H9 (cell line): ENCODE data around the gene TSR1. TPM values are rescaled to one million over a fixed set of nuclear protein-coding genes. Genes with fewer than 3 reads are reported as not detected.

ENCODE experiments used
- DNase-seq: peaks from one replicate; pipeline ENCODE4 v3.0.0-alpha.2; 2017
- H2AFZ ChIP-seq: one replicate; pipeline ENCODE4 v1.6.1; 2013; ENCODE audit warnings: mild to moderate bottlenecking, low read length, control low read depth, moderate library complexity
- H2AK5ac ChIP-seq: 2 replicates; pipeline ENCODE4 v1.6.1; 2013; ENCODE audit warnings: low read length, control low read depth, mixed read lengths; ENCODE audit not compliant: insufficient read length
- H2BK120ac ChIP-seq: one replicate; pipeline ENCODE4 v1.6.1; 2013; ENCODE audit warnings: low read depth, mild to moderate bottlenecking, low read length, control low read depth, inconsistent platforms; ENCODE audit not compliant: poor library complexity, severe bottlenecking
- H2BK12ac ChIP-seq: 2 replicates; pipeline ENCODE4 v1.6.1; 2013; ENCODE audit warnings: low read length, control low read depth, mixed read lengths, low read depth; ENCODE audit not compliant: insufficient read length
- H2BK15ac ChIP-seq: 2 replicates; pipeline ENCODE4 v1.6.1; 2013; ENCODE audit warnings: low read depth, low read length, control low read depth
- H2BK20ac ChIP-seq: one replicate; pipeline ENCODE4 v1.6.1; 2013; ENCODE audit warnings: low read depth, mild to moderate bottlenecking, low read length, control low read depth, inconsistent platforms; ENCODE audit not compliant: poor library complexity, severe bottlenecking
- H2BK5ac ChIP-seq: 2 replicates; pipeline ENCODE4 v1.6.1; 2013; ENCODE audit warnings: low read length, control low read depth, mixed read lengths; ENCODE audit not compliant: insufficient read length
- H3K14ac ChIP-seq: 2 replicates; pipeline ENCODE4 v1.6.1; 2013; ENCODE audit warnings: low read length, control low read depth; ENCODE audit not compliant: insufficient read depth
- H3K18ac ChIP-seq: 2 replicates; pipeline ENCODE4 v1.6.1; 2013; ENCODE audit warnings: low read depth, mild to moderate bottlenecking, mixed read lengths, low read length, control low read depth; ENCODE audit not compliant: insufficient read length
- H3K23ac ChIP-seq: 2 replicates; pipeline ENCODE4 v1.6.1; 2013; ENCODE audit warnings: low read length, control low read depth, mixed read lengths, low read depth; ENCODE audit not compliant: insufficient read length
- H3K23me2 ChIP-seq: 2 replicates; pipeline ENCODE4 v1.6.1; 2013; ENCODE audit warnings: low read depth, mild to moderate bottlenecking, mixed read lengths, low read length, control low read depth; ENCODE audit not compliant: insufficient read length, poor library complexity, severe bottlenecking
- H3K27ac ChIP-seq: 2 replicates; pipeline ENCODE4 v1.5.1; 2013; ENCODE audit warnings: low read length, control low read depth, mixed read lengths, low read depth; ENCODE audit not compliant: insufficient read length
- H3K27me3 ChIP-seq: 2 replicates; pipeline ENCODE4 v1.6.1; 2013; ENCODE audit warnings: low read length, control low read depth, inconsistent platforms; ENCODE audit not compliant: insufficient read depth
- H3K4ac ChIP-seq: 2 replicates; pipeline ENCODE4 v1.6.1; 2013; ENCODE audit warnings: low read depth, mild to moderate bottlenecking, control low read depth, inconsistent platforms, low read length, moderate library complexity
- H3K4me1 ChIP-seq: 2 replicates; pipeline ENCODE4 v1.6.1; 2013; ENCODE audit warnings: low read length, control low read depth, inconsistent platforms; ENCODE audit not compliant: insufficient read depth
- H3K4me2 ChIP-seq: 2 replicates; pipeline ENCODE4 v1.6.1; 2013; ENCODE audit warnings: low read length, control low read depth, mixed read lengths; ENCODE audit not compliant: insufficient read length, insufficient read depth
- H3K56ac ChIP-seq: 2 replicates; pipeline ENCODE4 v1.6.1; 2013; ENCODE audit warnings: low read depth, mild to moderate bottlenecking, mixed read lengths, low read length, control low read depth; ENCODE audit not compliant: insufficient read length
- H3K79me1 ChIP-seq: 2 replicates; pipeline ENCODE4 v1.6.1; 2013; ENCODE audit warnings: low read depth, mild to moderate bottlenecking, moderate library complexity, low read length, control low read depth, inconsistent platforms; ENCODE audit not compliant: insufficient read depth, poor library complexity, severe bottlenecking
- H3K79me2 ChIP-seq: 2 replicates; pipeline ENCODE4 v1.6.1; 2013; ENCODE audit warnings: low read length, control low read depth, inconsistent platforms; ENCODE audit not compliant: insufficient read depth
- H3K9ac ChIP-seq: 2 replicates; pipeline ENCODE4 v1.6.1; 2013; ENCODE audit warnings: low read length, control low read depth, mixed read lengths; ENCODE audit not compliant: insufficient read length; ENCODE audit errors: extremely low read depth
- H3K9me3 ChIP-seq: one replicate; pipeline ENCODE4 v1.6.1; 2013; ENCODE audit warnings: low read depth, low read length, inconsistent platforms; ENCODE audit not compliant: control insufficient read depth
- H3T11ph ChIP-seq: one replicate; pipeline ENCODE4 v1.6.1; 2013; ENCODE audit warnings: mild to moderate bottlenecking, low read length, control low read depth, inconsistent platforms
- H4K20me1 ChIP-seq: one replicate; pipeline ENCODE4 v1.6.1; 2013; ENCODE audit not compliant: control insufficient read depth, insufficient read length, insufficient read depth
- H4K5ac ChIP-seq: 2 replicates; pipeline ENCODE4 v1.6.1; 2013; ENCODE audit warnings: low read depth, mild to moderate bottlenecking, mixed read lengths, low read length, control low read depth; ENCODE audit not compliant: insufficient read length
- H4K8ac ChIP-seq: replicated peaks from 2 replicates; pipeline ENCODE4 v1.6.1; 2013; ENCODE audit warnings: low read length, control low read depth, mixed read lengths, low read depth; ENCODE audit not compliant: insufficient read length
- H4K91ac ChIP-seq: 2 replicates; pipeline ENCODE4 v1.6.1; 2013; ENCODE audit warnings: low read depth, mild to moderate bottlenecking, moderate library complexity, mixed read lengths, low read length, control low read depth; ENCODE audit not compliant: insufficient read length
- H3K27ac Mint-ChIP-seq, 3 experiments: 2 replicates in 2 of 3; 3 replicates in 1 of 3; pipeline ENCODE4 v1.8.0; 2020 to 2021; ENCODE audit warnings: mixed read lengths in 3 of 3, mild to moderate bottlenecking in 1 of 3, moderate library complexity in 1 of 3
- H3K27me3 Mint-ChIP-seq: 2 replicates; pipeline ENCODE4 v1.8.0; 2021; ENCODE audit warnings: low read depth, mild to moderate bottlenecking, moderate library complexity, mixed read lengths
- H3K36me3 Mint-ChIP-seq, 3 experiments: 2 replicates in 2 of 3; 3 replicates in 1 of 3; pipeline ENCODE4 v1.8.0; 2020 to 2021; ENCODE audit warnings: low read depth in 3 of 3, mixed read lengths in 3 of 3; ENCODE audit not compliant: insufficient read depth in 1 of 3
- H3K4me1 Mint-ChIP-seq, 2 experiments: 2 replicates each; pipeline ENCODE4 v1.8.0; 2020; ENCODE audit warnings: mixed read lengths in 2 of 2
- H3K4me3 Mint-ChIP-seq, 2 experiments: 2 replicates in 1 of 2; 3 replicates in 1 of 2; pipeline ENCODE4 v1.8.0; 2020 to 2021; ENCODE audit warnings: mild to moderate bottlenecking in 2 of 2, mixed read lengths in 2 of 2, moderate library complexity in 1 of 2
- H3K9me3 Mint-ChIP-seq, 2 experiments: 2 replicates in 1 of 2; 3 replicates in 1 of 2; pipeline ENCODE4 v1.8.0; 2020; ENCODE audit warnings: mild to moderate bottlenecking in 2 of 2, mixed read lengths in 2 of 2, moderate library complexity in 1 of 2
- CTCF ChIP-seq: fragments of 200-600 bp; sonication (generic); conservative IDR thresholded peaks from 3 replicates; pipeline ENCODE4 v1.8.0; 2021; ENCODE audit warnings: antibody characterized with exemption, mild to moderate bottlenecking
- WGBS: extraction: QIAGEN DNeasy Blood & Tissue Kit; methylation state at CpG from one replicate; pipeline ENCODE4 v1.1.7; 2013; ENCODE audit warnings: missing lambda C conversion rate, low lambda C conversion rate, mixed read lengths; ENCODE audit not compliant: insufficient read length; ENCODE audit errors: extremely low coverage; 5-methylcytosine and 5-hydroxymethylcytosine counted together
- total RNA-seq: library from RNA; stranded (reverse); gene quantifications from 2 replicates; pipeline ENCODE4 v1.2.1, GENCODE V29; 2021

TSR1 gene
- total RNA-seq, 1 experiment from 2014 or later, result 81.1 TPM

GRCh38 chr17:2336852-2337543, 741 bp upstream of the TSR1 start, which contains the start of gene SGSM2:
Gene SGSM2, plus strand, starts transcription at chr17:2337501. Its CDS starts 188 bp downstream, at chr17:2337689.
- Histone ChIP-seq H3T11ph (no peak within 1 kb of the TSS), H3K56ac (no peak within 1 kb of the TSS), H4K5ac (no peak within 1 kb of the TSS), H3K23me2 (peaks cover 12% of the 10 kb centered on the region), H2BK5ac (no peak within 1 kb of the TSS), H3K27me3 (no peaks in the 10 kb centered on the region), H2BK12ac (no peak within 1 kb of the TSS), H3K14ac (no peak within 1 kb of the TSS; the same call in 1 of the 2 replicates), H3K9ac (peak within 1 kb of the TSS; percentile 10), H2BK20ac (no peak within 1 kb of the TSS), H3K4me1 (peaks cover 3% of the 10 kb centered on the region; the same call in 1 of the 2 replicates), H3K4me2 (peak within 1 kb of the TSS; percentile 79), H2AK5ac (no peak within 1 kb of the TSS), H4K20me1 (peaks cover 2% of the 10 kb centered on the region), H2BK15ac (no peak within 1 kb of the TSS), H2AFZ (no peak within 1 kb of the TSS), H4K8ac (no peak within 1 kb of the TSS), H3K23ac (no peak within 1 kb of the TSS), H3K4ac (no peak within 1 kb of the TSS), H3K9me3 (no peaks in the 10 kb centered on the region), H3K18ac (no peak within 1 kb of the TSS), H3K79me1 (no peaks in the 10 kb centered on the region), H3K79me2 (peaks cover 6% of the 10 kb centered on the region; the same call in 1 of the 2 replicates), H4K91ac (no peak within 1 kb of the TSS), H3K27ac (no peak within 1 kb of the TSS), H2BK120ac (no peak within 1 kb of the TSS)
- Mint-ChIP-seq H3K27me3 (no peaks in the 10 kb centered on the region), H3K36me3 (peaks cover 5 to 21% (median 7%) of the 10 kb centered on the region in 3 experiments; a peak in 6 of 7 replicates), H3K9me3 (no peaks in the 10 kb centered on the region), H3K4me3 (peak within 1 kb of the TSS; percentile 73 to 84), H3K4me1 (peaks cover 2 to 11% of the 10 kb centered on the region in 2 experiments; a peak in 3 of 4 replicates), H3K27ac (peak within 1 kb of the TSS; percentile 82 to 96 (median 95); a peak in 4 of 7 replicates)
- no CpG with 5 or more reads among the region's 77 CpGs for WGBS
- no peak for TF ChIP-seq CTCF
- DNase-seq, result peak; percentile 62
